Stimulated activated CD8-positive, alpha-beta memory T cell treated with anti-CD3 and anti-CD28 coated beads, Interleukin-15, amount 100 ng/mL, for 24 hours (primary cell): ENCODE measurements around the gene RTKN2.

Source experiments
- DNase-seq: peaks from one replicate; pipeline ENCODE4 v3.0.0-alpha.2; 2020; ENCODE audit warnings: low read depth

The RTKN2 gene

DNA sequence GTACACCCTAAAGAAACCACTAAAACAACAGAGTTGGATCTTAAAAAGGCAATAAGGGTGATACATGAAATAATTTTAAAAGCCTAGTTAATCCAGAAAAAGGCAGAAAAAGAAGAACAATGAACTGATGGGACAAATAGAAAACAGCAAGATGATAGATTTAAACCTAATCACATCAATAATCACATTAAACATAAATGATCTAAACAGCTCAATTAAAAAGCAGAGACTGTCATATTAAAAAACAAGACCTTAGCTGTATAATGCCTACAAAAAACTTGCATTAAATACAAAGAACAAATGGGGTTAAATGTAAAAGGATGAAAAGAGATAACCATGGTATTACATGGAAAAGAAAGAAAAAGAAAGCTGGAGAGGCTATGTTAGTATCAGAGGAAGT lies 96.2 kb downstream of the RTKN2 start:
- no peak for DNase-seq

DNA sequence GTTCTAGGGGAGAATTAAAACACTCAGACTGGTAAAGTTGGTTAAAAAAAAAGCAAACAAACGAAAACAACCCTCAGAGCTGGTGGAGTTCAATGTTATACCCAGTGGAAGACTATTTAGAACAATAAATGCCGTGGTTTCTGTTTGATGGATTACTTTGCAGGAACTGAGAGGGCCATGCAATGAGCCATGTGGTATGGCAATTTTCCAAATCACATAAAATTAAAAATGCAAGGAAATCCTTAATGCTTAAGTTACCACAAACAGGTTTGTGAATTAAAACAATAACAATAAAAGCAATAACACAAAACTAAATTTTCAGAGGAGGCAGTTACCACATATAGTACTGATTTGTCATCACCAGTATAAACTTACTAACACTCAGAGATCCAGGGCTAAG lies 96.9 kb downstream of the RTKN2 start:
- no peak for DNase-seq

DNA sequence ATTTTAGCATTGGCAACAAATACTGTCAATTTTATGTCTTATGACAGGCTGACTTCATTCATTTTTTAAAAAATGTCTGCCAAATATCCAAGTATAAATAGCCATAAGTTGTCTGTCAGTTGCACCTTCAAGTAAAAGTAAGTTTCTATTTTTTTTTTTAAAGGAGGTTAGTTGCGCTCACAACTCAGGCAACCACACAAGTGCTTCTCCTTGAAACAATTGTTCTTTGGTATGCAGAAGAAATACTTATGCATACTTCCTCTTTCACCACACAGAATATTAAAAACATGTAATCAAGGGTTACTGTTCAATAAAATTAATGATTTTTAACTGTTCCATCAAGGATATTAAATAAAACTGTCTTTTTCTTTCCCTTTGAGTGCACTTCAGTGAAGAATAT lies 97.9 kb downstream of the RTKN2 start:
- DNase-seq = no peak

DNA sequence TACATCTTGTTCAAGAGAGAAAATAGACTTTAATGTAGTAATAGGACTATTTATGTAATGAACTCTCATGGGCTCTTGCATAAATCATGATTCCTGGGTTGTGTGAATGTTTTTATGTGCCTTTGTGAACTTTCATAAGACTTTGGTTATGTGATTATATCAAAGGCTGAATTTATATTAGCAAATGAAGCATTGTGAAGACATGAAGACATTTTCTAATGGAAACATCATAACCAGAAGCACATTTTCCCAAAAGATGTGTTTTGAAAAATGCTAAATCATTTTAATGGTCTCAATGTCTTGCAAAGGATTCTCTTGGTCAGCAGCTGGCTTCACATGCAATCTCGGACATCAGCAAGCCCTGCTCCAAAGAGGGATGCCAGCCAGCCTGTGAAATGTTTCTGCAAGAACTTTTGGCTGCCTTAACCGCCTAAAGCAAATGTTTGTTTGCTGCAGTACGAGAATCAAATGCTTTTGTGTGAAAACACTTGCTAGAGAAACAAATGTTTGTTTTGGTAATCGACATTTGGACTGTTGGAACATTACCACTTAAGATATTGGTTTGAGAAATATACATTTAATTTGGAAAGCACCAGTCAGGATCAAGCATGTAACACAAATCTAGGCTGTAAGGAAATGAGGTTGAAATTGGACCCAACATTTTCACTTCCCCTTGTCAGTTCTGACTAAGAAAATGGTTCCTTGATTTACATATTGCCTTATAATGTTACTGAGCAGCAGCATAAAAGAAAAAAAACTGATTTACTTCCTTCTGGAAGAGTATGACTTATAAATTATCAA lies 102.1 kb downstream of the RTKN2 start:
- no peak for DNase-seq

DNA sequence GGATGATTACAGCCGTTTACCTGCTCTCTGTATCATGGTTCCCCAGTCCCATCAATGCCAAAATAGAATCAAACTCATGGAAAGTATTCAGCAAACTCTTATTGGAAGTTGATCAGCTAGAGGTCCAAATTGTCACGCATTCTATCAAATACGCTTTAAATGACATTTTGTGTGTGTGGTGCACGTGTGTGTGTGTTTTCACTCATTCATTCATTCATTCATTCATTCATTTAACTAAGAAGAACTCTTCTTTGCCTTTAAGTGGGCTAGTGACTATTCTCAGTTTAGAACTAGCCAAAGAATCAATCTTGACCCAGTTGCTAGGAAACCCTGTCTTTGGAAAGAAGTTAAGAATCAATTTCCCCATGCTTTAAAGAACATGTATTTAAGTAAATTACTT lies 102.8 kb downstream of the RTKN2 start:
- DNase-seq = no peak

DNA sequence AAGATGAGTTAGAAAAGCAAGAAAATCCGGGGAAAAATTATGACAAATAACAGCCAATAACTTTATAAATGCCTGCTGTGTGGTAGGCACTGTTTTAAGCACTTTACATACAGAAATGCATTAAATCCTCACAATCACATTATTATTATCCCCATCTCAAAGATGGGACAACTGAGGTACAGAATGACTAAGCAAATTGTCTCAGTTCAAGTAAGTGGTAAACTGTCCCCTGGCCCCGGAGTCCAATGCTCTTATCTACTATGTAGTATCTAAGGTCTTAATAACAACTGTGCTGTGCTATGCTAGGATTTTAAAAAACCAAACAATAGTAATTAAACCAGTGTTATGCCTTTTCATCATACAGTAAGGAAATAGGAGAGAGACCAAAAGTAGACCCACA lies 105.6 kb downstream of the RTKN2 start:
- DNase-seq = no peak

DNA sequence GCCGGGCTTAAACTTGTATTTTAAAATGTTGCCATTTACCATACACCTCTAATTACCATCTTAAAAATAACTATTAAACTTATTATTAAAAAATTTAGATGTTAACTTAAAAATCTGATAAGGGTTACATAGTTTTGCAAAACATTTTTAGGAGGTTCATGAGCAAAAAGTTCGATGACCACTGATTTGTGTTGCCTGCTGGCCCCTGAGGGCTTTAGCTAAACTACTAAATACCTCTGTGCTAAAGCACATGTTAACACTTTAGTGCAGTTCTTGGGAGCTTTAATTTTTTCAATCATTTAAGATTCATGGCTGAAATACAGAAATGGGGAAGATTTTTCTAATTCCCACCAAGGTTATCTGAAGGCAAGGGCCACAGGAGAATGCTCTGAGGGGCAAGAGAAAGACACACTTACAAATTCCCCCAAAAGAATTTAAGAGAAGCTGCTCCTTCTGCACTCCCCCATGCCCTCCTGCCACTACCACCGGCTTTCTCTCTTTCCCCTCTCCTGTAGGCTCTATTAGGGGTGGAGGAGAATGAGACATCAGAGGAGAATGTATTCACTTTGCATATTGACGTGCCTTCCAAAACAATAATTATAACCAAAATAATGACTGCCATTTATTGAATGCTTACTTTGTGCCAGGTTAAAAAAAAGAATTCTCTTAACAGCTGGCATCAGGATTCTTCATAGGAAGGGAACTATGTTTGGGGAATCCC lies 106.2 kb downstream of the RTKN2 start:
- no peak for DNase-seq

DNA sequence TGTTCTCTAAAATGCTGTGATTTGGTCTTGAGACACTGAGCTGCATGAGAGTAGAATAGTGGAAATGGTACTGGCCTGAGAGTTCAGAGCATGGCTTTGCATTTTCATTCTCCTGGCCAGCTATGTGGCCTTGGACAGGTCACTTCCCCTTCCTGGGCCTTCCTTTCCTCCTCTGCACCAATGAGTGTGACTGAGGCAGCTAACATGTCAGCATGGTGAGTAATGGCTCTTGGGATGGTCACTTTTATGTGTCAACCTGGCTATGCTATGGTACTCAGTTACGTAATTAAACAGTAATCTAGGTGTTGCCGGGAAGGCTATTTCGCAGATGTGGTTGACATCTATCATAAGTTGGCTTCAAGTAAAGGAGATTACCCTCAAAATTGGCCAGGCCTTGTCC lies 109.3 kb downstream of the RTKN2 start:
- DNase-seq = no peak

DNA sequence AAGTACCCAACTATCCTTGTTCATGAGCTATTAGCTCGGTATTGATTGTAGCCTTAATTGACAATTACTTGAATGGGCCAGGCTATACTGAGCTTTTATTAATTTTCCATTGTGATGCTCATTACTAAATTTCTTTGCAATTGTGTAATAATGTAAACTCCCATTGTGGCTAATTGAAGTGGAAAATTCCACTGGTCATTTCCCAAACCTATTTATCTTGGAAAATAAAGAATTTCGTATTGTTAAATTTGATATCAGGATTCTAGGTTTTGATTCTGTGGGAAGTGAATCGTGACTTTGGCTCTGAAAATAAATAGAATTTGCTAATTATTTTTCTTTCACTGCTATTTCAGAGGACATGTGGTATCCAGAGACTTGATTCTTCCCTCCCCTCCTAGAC lies 111.0 kb downstream of the RTKN2 start:
- no peak for DNase-seq

DNA sequence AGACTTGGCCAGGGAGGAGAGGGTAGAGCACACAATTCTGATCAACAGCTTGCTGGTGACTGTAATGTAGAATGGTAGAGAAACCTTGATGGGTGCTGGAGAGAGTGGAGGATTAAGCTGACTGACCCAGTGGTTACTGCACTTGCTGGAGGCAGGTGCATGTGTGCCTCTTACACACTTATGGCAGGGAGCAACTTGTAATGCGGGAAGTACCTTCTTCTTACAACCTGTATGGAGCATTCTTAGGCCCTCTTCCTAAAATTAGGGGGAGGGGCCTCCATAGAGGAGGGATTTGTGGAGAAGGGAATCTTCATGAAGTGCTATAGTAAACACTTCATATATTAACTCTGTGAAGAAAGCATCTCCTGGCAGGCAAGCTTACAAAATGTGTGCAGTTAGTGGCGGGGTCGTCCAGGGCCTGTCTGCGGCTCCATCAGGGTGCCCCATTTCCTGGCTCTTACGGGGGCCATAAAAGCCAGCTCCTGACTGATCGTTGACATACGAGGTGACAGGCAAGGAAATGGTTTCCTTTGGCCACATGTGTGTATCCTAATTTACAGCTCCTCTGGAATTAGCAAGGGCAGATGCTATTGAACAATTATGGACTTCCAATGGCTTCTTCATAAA lies 113.5 kb downstream of the RTKN2 start:
- no peak for DNase-seq

DNA sequence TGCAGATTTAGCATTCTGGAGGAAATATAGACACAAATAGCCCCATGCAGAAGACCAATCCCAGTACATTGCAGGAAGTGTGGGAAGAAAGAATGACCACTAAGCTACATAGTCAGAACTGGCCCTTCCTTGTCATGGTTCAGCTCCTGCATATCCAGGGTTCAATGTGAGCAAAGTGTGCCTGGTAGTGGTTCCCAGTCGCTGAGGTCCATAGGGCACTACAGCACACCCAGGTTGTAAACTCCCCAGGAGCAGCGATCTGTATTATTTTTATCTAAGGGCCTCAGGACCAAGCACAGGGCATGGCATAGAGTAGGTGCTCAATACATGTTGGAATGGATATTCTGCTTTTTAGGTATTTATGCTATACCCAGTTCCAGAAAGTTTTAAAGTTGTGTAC lies 114.4 kb downstream of the RTKN2 start:
- DNase-seq = no peak

DNA sequence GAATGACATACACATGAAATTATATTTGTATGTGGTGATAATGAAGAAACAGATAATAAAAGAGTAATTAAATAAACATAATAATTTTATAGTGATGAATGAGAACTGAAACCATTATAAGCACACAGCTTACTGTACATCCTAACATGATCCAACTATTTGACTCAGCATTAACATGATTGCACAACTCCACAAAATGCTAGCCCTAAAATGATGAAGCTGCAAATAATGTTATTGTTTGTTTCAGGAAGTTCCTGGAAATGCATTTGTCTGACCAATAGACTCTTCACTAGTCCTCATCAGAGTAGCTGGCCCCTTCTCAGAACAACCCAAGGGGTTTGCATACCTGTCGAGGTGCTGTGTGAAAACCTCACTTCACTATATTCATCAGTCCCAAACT lies 115.5 kb downstream of the RTKN2 start:
- DNase-seq = no peak

DNA sequence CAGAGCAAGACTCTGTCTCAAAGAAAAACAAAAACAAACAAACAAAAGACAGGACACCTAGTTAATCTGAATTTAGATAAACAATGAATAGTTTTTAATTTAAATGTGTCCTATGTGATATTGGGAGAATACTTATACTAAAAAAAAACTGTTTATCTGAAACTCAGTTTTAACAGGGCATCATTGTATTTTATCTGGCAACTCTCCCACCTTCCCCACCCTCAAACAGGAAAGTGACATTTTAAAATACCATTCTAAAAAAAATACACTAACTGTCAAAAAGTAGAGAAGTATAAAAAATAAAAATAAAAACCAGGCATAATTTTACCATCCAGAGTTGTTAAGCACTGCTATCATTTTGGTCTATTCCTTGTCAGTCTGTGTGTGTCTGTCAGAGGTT lies 119.0 kb downstream of the RTKN2 start:
- DNase-seq = no peak

DNA sequence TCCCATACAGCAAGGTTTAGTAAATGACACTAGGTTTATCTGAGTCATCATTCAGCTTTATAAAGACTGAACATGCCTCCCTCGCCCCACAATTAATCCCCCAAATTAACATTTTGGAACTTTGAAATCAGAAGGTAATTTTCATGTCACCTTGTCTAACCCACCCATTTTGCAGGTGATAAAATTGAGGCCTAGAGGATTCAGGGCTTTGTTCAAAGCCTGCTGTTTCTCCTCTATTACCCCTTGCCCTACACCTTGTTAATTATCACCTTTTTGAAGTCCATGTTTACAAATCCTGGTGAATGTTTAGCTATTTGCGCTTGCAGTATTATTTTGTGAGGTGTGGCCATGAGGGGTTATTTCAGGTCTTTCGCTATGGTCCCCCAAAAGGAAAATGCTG lies 120.5 kb downstream of the RTKN2 start:
- no peak for DNase-seq

DNA sequence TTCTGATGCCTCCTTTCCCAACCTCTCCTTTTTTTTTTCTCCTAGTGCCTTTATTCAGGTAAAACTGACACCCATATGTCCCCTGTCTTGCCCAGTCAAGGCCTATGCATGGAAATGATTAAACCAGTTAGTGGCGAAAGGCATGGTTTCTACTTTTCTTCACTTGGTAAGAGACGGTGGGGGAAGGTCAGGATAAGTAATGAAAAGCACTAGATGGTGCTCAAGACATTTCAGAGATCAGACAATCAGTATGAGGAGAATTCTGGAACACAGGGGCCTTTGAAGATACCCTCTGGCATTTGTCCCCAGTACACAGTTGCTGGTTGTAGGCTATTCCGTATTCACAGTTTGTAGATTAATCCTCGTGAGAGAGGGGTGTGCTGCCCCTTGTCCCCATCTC lies 121.2 kb downstream of the RTKN2 start:
- DNase-seq = no peak

DNA sequence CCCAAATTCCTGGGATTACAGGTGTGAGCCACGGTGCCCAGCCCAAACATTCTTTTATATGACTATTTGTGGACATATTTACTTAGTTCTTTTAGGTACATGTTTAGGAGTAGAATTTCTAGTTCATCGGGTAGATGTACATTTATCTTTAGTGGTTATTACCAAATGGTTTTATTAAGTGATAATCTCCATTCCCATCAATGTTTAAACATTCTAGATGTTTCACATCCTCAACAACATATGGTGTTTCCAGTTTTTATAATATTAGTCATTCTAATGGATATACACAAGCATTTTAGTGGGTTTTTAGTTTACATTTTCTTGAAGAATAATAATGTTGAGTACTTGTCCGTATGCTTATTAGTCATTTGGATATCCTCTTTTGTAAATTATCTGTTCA lies 131.7 kb downstream of the RTKN2 start:
- no peak for DNase-seq

DNA sequence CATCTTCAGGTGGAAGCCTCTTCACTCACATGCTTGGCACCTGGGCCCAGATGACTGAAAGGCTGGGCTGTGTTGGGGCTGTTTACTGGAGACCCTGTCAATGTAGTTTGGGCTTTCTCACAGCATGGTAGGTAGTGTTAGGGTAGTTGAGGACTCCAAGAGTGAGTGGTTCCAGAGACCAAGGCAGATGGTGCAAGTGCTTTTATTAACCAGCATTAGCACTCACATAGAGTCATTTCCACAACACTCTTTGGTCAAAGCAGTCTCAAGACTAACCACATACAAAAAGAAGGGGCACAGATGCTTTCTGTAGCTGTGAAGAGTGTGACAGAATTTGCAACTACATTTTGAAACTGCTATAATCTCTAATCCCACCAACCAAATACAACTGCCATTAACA lies 135.0 kb downstream of the RTKN2 start:
- no peak for DNase-seq
